Measurements from ENCODE around the gene ELL2.

GRCh38 chr5:95840956-95841705, 120.5 kb downstream of the ELL2 start:
- TF ChIP-seq POLR2A (IDR thresholded peaks at IDR 0.05) = no peak
- no peak for TF ChIP-seq CTCF (IDR thresholded peaks at IDR 0.05)

Measured in sigmoid colon (tissue), 3 donors.